PC-9 (cell line): Measurements from ENCODE around the gene CLCF1. TPM values are rescaled to one million over a fixed set of nuclear protein-coding genes. Genes with fewer than 3 reads are reported as not detected.

ENCODE experiments used
- BruUV-seq: library from RNA; stranded (reverse); fragments of 400-500 nt; replicated peaks from 2 replicates; lab custom pipeline; 2021; lab: Mats Ljungman, UMichigan
- CTCF ChIA-PET: fragments of 300-600 bp; sonication (Branson Sonifier 250); formaldehyde crosslinking; loops from one replicate; lab custom pipeline; 2022; ENCODE audit warnings: antibody characterized with exemption; lab: Charles Lee
- POLR2A ChIA-PET: fragments of 300-600 bp; sonication (Branson Sonifier 250); formaldehyde crosslinking; loops from one replicate; lab custom pipeline; 2022; ENCODE audit warnings: antibody characterized with exemption; ENCODE audit not compliant: unreplicated experiment; lab: Charles Lee
- DNase-seq, 2 experiments: peaks; one replicate each; pipeline versions ENCODE4 v3.0.0 to v3.0.0-alpha.2; 2015 to 2022; ENCODE audit warnings: mixed read lengths in 1 of 2
- H2AFZ ChIP-seq: fragments of 200-600 bp; sonication (generic); 2 replicates; pipeline ENCODE4 v1.8.1; 2017; ENCODE audit warnings: antibody characterized with exemption
- H3F3A ChIP-seq: fragments of 200-600 bp; sonication (generic); 2 replicates; pipeline ENCODE4 v1.8.1; 2017; ENCODE audit warnings: antibody characterized with exemption, mild to moderate bottlenecking, low read depth; ENCODE audit not compliant: insufficient read depth
- H3K27ac ChIP-seq: fragments of 200-600 bp; sonication (generic); 2 replicates; pipeline ENCODE4 v1.6.1; 2016; ENCODE audit warnings: mixed run types
- H3K27me3 ChIP-seq: fragments of 200-600 bp; sonication (generic); 2 replicates; pipeline ENCODE4 v1.6.1; 2016; ENCODE audit warnings: low read depth, mixed run types; ENCODE audit not compliant: insufficient read depth
- H3K36me3 ChIP-seq: fragments of 200-600 bp; sonication (generic); 2 replicates; pipeline ENCODE4 v1.6.1; 2016; ENCODE audit warnings: low read depth, mixed run types
- H3K4me1 ChIP-seq: fragments of 200-600 bp; sonication (generic); replicated peaks from 2 replicates; pipeline ENCODE4 v1.6.1; 2016; ENCODE audit warnings: mixed run types; ENCODE audit not compliant: insufficient read depth
- H3K4me2 ChIP-seq: fragments of 200-600 bp; sonication (generic); 2 replicates; pipeline ENCODE4 v1.6.1; 2017; ENCODE audit warnings: mixed run types
- H3K4me3 ChIP-seq: fragments of 200-600 bp; sonication (generic); 2 replicates; pipeline ENCODE4 v1.6.1; 2016; ENCODE audit warnings: mixed run types
- H3K79me2 ChIP-seq: fragments of 200-600 bp; sonication (generic); 2 replicates; pipeline ENCODE4 v1.6.1; 2017; ENCODE audit warnings: low read depth, mixed run types
- H3K9me2 ChIP-seq: fragments of 200-600 bp; sonication (generic); 2 replicates; pipeline ENCODE4 v1.8.1; 2017; ENCODE audit warnings: mild to moderate bottlenecking; ENCODE audit not compliant: insufficient read depth
- H3K9me3 ChIP-seq: fragments of 200-600 bp; sonication (generic); 2 replicates; pipeline ENCODE4 v1.8.1; 2016; ENCODE audit warnings: low read depth; ENCODE audit not compliant: insufficient read depth
- H4K20me1 ChIP-seq: fragments of 200-600 bp; sonication (generic); 2 replicates; pipeline ENCODE4 v1.8.1; 2017; ENCODE audit not compliant: insufficient read depth
- CTCF ChIP-seq: fragments of 200-600 bp; sonication (generic); conservative IDR thresholded peaks from 2 replicates; pipeline ENCODE4 v1.6.1; 2017; ENCODE audit warnings: mixed run types, antibody characterized with exemption, mild to moderate bottlenecking, moderate library complexity
- EZH2 ChIP-seq: fragments of 200-600 bp; sonication (generic); IDR thresholded peaks from 2 replicates; pipeline ENCODE4 v1.8.0; 2017; ENCODE audit warnings: antibody characterized with exemption, low read depth
- intact Hi-C: fragments of 100-400 bp; cut with micrococcal nuclease; formaldehyde crosslinking; loops from one replicate; pipeline ENCODE4 v1.10.0; 2022; ENCODE audit not compliant: unreplicated experiment
- total RNA-seq: library from RNA; stranded (reverse); gene quantifications from 2 replicates; pipeline ENCODE4 v1.2.3, GENCODE V29; 2021

The CLCF1 gene
- total RNA-seq, 1 experiment from 2014 or later, result 17.0 TPM

DNA sequence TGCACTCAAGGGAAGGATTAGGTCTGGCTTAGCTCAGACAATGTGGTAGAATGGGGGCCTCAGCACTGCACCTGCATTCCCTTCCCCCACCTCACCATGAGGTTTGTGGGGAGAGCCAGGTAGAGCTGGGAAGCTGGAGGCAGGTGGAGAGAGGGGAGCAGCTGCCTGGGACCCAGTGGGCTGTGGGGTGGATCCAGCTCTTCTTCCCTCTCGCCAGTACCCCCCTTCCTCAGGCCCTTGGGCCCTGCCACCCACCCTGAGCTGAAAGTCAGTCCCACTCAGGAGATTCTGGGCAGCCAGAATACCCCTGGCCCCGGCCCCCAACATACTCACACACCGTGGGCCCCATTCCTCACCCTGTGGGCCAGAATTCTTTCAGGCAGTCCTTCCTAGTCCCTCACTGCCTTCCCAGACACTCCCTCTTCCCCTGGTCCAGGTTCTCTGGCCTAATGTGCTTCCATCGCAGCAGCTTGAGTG is 17.0 kb downstream of the CLCF1 start:
- no peaks in the 10 kb centered on the region for H3K27me3 ChIP-seq
- no TSS peak for BruUV-seq
- TF ChIP-seq CTCF (no peak), EZH2 (no peak)
- ChIA-PET POLR2A (interaction anchor here (0.6 to 0.7 kb wide), 2 partner anchors 21 to 319 kb away, joined by 3 read pairs; no protein-coding TSS in a partner anchor), CTCF (interaction anchor here (0.6 to 3.6 kb wide), 6 partner anchors 10 to 461 kb away, joined by 3 to 174 read pairs (median 5); partner anchors contain the start of gene RAD9A)
- DNase-seq, result no peak
- no peaks in the 10 kb centered on the region for H3K9me3 ChIP-seq
- peak overlapping the region; percentile 38; the same call in 1 of the 2 replicates for H3K4me3 ChIP-seq
- H2AFZ ChIP-seq, result no peak overlapping the region
- peak overlapping the region; percentile 90 for H3K27ac ChIP-seq
- no peaks in the 10 kb centered on the region for H3K36me3 ChIP-seq
- intact Hi-C loops, result loop anchor here (2.0 kb wide), 1 partner anchor 150 kb away; no protein-coding TSS in a partner anchor
- no peaks in the 10 kb centered on the region for H4K20me1 ChIP-seq
- peaks cover 80% of the 10 kb centered on the region for H3F3A ChIP-seq
- H3K79me2 ChIP-seq, result peaks cover 27% of the 10 kb centered on the region
- no peaks in the 10 kb centered on the region for H3K9me2 ChIP-seq
- H3K4me1 ChIP-seq, result peaks cover 70% of the 10 kb centered on the region
- H3K4me2 ChIP-seq, result peak overlapping the region; percentile 97

- TF ChIP-seq CTCF (no peak), EZH2 (no peak)
- BruUV-seq, result no TSS peak
- ChIA-PET CTCF (interaction anchor here (0.6 to 3.6 kb wide), 4 partner anchors 18 to 24 kb away, joined by 3 to 174 read pairs (median 6); no protein-coding TSS in a partner anchor), POLR2A (interaction anchor here (0.6 to 1.8 kb wide), 6 partner anchors 10 to 659 kb away, joined by 3 to 48 read pairs (median 6); no protein-coding TSS in a partner anchor)
- intact Hi-C loops, result loop anchor here (2.0 kb wide), 1 partner anchor 151 kb away; no protein-coding TSS in a partner anchor
- no peaks in the 10 kb centered on the region for H3K36me3 ChIP-seq
- H3K9me3 ChIP-seq, result no peaks in the 10 kb centered on the region
- peak overlapping the region; percentile 97 for H3K4me2 ChIP-seq
- peaks cover 78% of the 10 kb centered on the region for H3F3A ChIP-seq
- H3K27me3 ChIP-seq, result no peaks in the 10 kb centered on the region
- no peak overlapping the region for H2AFZ ChIP-seq
- DNase-seq, result no peak
- peaks cover 75% of the 10 kb centered on the region for H3K4me1 ChIP-seq
- no peaks in the 10 kb centered on the region for H4K20me1 ChIP-seq
- no peaks in the 10 kb centered on the region for H3K9me2 ChIP-seq
- H3K79me2 ChIP-seq, result peaks cover 29% of the 10 kb centered on the region
- H3K27ac ChIP-seq, result peak overlapping the region; percentile 90
- peak overlapping the region; percentile 38; the same call in 1 of the 2 replicates for H3K4me3 ChIP-seq
Observed at GRCh38 chr11:67355794-67356386, 17.5 kb downstream of the CLCF1 start.

DNA sequence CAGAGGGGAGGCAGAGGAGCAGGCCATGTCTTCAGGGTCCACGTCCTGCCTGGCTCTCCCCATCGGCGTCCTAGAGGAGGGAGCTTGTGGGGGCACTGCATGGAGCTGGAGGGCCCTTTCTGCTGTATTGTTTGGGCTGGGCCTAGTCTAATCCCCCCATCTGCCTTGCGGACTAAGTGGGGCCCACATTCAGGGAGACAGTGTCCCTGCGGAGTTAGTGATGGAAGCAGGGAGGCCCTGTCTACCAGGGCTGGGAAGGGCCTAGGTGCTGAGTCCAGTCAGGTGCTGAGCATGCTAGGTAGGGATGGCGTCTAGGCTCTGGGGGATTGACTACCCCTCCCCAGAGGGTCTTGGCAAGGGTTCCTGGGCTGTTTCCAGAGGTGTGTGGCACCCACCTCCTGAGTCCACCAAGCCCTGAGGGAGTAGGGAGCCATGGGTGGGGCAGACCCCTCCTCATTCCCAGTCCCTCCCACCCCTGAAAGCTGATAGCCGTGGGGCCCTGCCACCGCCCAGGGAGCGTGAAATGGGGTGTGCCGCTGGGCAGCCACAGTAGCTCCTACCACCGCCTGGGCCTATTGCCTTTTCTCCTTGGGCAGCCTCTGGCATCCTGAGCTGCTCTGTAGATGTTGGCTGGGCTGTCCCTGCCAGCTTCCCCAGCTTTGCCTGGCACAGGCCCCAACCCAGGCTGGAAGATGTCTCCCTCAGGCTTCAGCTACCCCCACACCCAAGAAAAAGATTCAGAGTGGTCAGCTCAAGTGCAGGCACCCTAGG is 18.2 kb downstream of the CLCF1 start:
- Histone ChIP-seq H3F3A (peaks cover 78% of the 10 kb centered on the region), H3K4me2 (peak overlapping the region; percentile 97), H3K27ac (peak overlapping the region; percentile 90), H3K36me3 (no peaks in the 10 kb centered on the region), H3K9me2 (no peaks in the 10 kb centered on the region), H2AFZ (no peak overlapping the region), H3K27me3 (no peaks in the 10 kb centered on the region), H3K4me3 (peak overlapping the region; percentile 38; the same call in 1 of the 2 replicates), H3K79me2 (peaks cover 29% of the 10 kb centered on the region), H3K9me3 (no peaks in the 10 kb centered on the region), H4K20me1 (no peaks in the 10 kb centered on the region), H3K4me1 (peaks cover 79% of the 10 kb centered on the region)
- no peak for TF ChIP-seq EZH2
- no peak for TF ChIP-seq CTCF
- POLR2A ChIA-PET, result interaction anchor here (0.6 to 1.8 kb wide), 6 partner anchors 9 to 659 kb away, joined by 5 to 48 read pairs (median 8); no protein-coding TSS in a partner anchor
- DNase-seq, result peak in 1 of 2 experiments; percentile 60
- intact Hi-C loops, result no loop called here
- BruUV-seq, result no TSS peak
- CTCF ChIA-PET, result interaction anchor here (0.6 to 3.6 kb wide), 3 partner anchors 9 to 25 kb away, joined by 7 to 174 read pairs (median 9); no protein-coding TSS in a partner anchor
